Stimulated activated memory B cell treated with anti-CD40 and anti-IgM and Interleukin-4, amounts not matched to agents 10 μg/mL and 1 μg/mL and 100 μg/mL, for 72 hours (primary cell): ENCODE results near the gene MED15.
"Not testable (repeated sequence)": the region's sequence is repeated elsewhere in the genome, so short reads cannot be mapped to it uniquely, and the experiment has no call there.

Source experiments
- ATAC-seq: fragments of 150-1000 bp; cut with Tn5 transposase; 2 replicates; pipeline ENCODE4 v1.10.0; 2021
- H3K27ac Mint-ChIP-seq: one replicate; pipeline ENCODE4 v1.8.0; 2022; ENCODE audit warnings: mild to moderate bottlenecking, mixed read lengths
- H3K27me3 Mint-ChIP-seq: one replicate; pipeline ENCODE4 v1.8.0; 2022; ENCODE audit warnings: mixed read lengths
- H3K36me3 Mint-ChIP-seq: one replicate; pipeline ENCODE4 v1.8.0; 2022; ENCODE audit warnings: mixed read lengths
- H3K4me1 Mint-ChIP-seq: one replicate; pipeline ENCODE4 v1.8.0; 2022; ENCODE audit warnings: mixed read lengths
- H3K4me3 Mint-ChIP-seq: one replicate; pipeline ENCODE4 v1.8.0; 2022; ENCODE audit warnings: mild to moderate bottlenecking, moderate library complexity, mixed read lengths
- H3K9me3 Mint-ChIP-seq: one replicate; pipeline ENCODE4 v1.8.0; 2022; ENCODE audit warnings: mixed read lengths

Gene MED15

GRCh38 chr22:20530368-20531153, 23.2 kb downstream of the MED15 start:
- H3K9me3 Mint-ChIP-seq: no peaks in the 10 kb centered on the region
- H3K27me3 Mint-ChIP-seq: no peaks in the 10 kb centered on the region
- ATAC-seq: no peak
- no peak overlapping the region for H3K27ac Mint-ChIP-seq
- no peak overlapping the region for H3K4me3 Mint-ChIP-seq
- peaks cover 46% of the 10 kb centered on the region for H3K36me3 Mint-ChIP-seq
- peaks cover 59% of the 10 kb centered on the region for H3K4me1 Mint-ChIP-seq

GRCh38 chr22:20531154-20531403, 23.7 kb downstream of the MED15 start:
- H3K27me3 Mint-ChIP-seq: no peaks in the 10 kb centered on the region
- peaks cover 46% of the 10 kb centered on the region for H3K36me3 Mint-ChIP-seq
- no peak overlapping the region for H3K4me3 Mint-ChIP-seq
- no peak overlapping the region for H3K27ac Mint-ChIP-seq
- no peak for ATAC-seq
- peaks cover 59% of the 10 kb centered on the region for H3K4me1 Mint-ChIP-seq
- H3K9me3 Mint-ChIP-seq: no peaks in the 10 kb centered on the region

- H3K9me3 Mint-ChIP-seq: no peaks in the 10 kb centered on the region
- peaks cover 41% of the 10 kb centered on the region for H3K36me3 Mint-ChIP-seq
- peaks cover 53% of the 10 kb centered on the region for H3K4me1 Mint-ChIP-seq
- H3K4me3 Mint-ChIP-seq: no peak overlapping the region
- H3K27me3 Mint-ChIP-seq: no peaks in the 10 kb centered on the region
- no peak overlapping the region for H3K27ac Mint-ChIP-seq
- ATAC-seq: no peak
Measured at GRCh38 chr22:20531404-20532201, 24.2 kb downstream of the MED15 start.

GRCh38 chr22:20532256-20532993, 25.0 kb downstream of the MED15 start:
- ATAC-seq: no peak
- peaks cover 39% of the 10 kb centered on the region for H3K36me3 Mint-ChIP-seq
- no peak overlapping the region for H3K27ac Mint-ChIP-seq
- no peaks in the 10 kb centered on the region for H3K27me3 Mint-ChIP-seq
- no peak overlapping the region for H3K4me3 Mint-ChIP-seq
- H3K9me3 Mint-ChIP-seq: no peaks in the 10 kb centered on the region
- peaks cover 45% of the 10 kb centered on the region for H3K4me1 Mint-ChIP-seq

GRCh38 chr22:20533095-20533878, 25.9 kb downstream of the MED15 start:
- Mint-ChIP-seq H3K27me3 (no peaks in the 10 kb centered on the region), H3K27ac (no peak overlapping the region), H3K9me3 (no peaks in the 10 kb centered on the region), H3K36me3 (peaks cover 38% of the 10 kb centered on the region), H3K4me1 (peaks cover 39% of the 10 kb centered on the region), H3K4me3 (no peak overlapping the region)
- ATAC-seq: no peak

- ATAC-seq: no peak
- Mint-ChIP-seq H3K27me3 (no peaks in the 10 kb centered on the region), H3K9me3 (no peaks in the 10 kb centered on the region), H3K4me3 (no peak overlapping the region), H3K27ac (no peak overlapping the region), H3K4me1 (peaks cover 39% of the 10 kb centered on the region), H3K36me3 (peaks cover 44% of the 10 kb centered on the region)
Measured at GRCh38 chr22:20533879-20534265, 26.5 kb downstream of the MED15 start.

GRCh38 chr22:20536590-20537324, 29.3 kb downstream of the MED15 start:
- Mint-ChIP-seq H3K4me3 (no peak overlapping the region), H3K9me3 (no peaks in the 10 kb centered on the region), H3K27me3 (no peaks in the 10 kb centered on the region), H3K4me1 (peaks cover 24% of the 10 kb centered on the region), H3K27ac (no peak overlapping the region), H3K36me3 (peaks cover 38% of the 10 kb centered on the region)
- no peak for ATAC-seq

GRCh38 chr22:20537325-20537756, 29.9 kb downstream of the MED15 start:
- H3K27me3 Mint-ChIP-seq: no peaks in the 10 kb centered on the region
- H3K36me3 Mint-ChIP-seq: peaks cover 34% of the 10 kb centered on the region
- H3K27ac Mint-ChIP-seq: no peak overlapping the region

GRCh38 chr22:20537983-20538382, 30.6 kb downstream of the MED15 start:
- H3K27ac Mint-ChIP-seq: no peak overlapping the region
- no peaks in the 10 kb centered on the region for H3K9me3 Mint-ChIP-seq
- peaks cover 38% of the 10 kb centered on the region for H3K36me3 Mint-ChIP-seq
- no peak for ATAC-seq
- H3K4me3 Mint-ChIP-seq: no peak overlapping the region
- H3K27me3 Mint-ChIP-seq: no peaks in the 10 kb centered on the region
- H3K4me1 Mint-ChIP-seq: peaks cover 13% of the 10 kb centered on the region

More at GRCh38 chr22:20537325-20537756, 29.9 kb downstream of the MED15 start:
- Mint-ChIP-seq H3K4me1 (peaks cover 18% of the 10 kb centered on the region), H3K9me3 (no peaks in the 10 kb centered on the region), H3K4me3 (no peak overlapping the region)
- ATAC-seq: no peak

- H3K36me3 Mint-ChIP-seq: peaks cover 40% of the 10 kb centered on the region
- not testable (repeated sequence) for H3K9me3 Mint-ChIP-seq, H3K27ac Mint-ChIP-seq, H3K27me3 Mint-ChIP-seq, H3K4me1 Mint-ChIP-seq, ATAC-seq, H3K4me3 Mint-ChIP-seq
Measured at GRCh38 chr22:20538875-20539274, 31.5 kb downstream of the MED15 start.

- Mint-ChIP-seq H3K4me3 (no peak overlapping the region), H3K9me3 (no peaks in the 10 kb centered on the region), H3K4me1 (peaks cover 11% of the 10 kb centered on the region), H3K36me3 (peaks cover 36% of the 10 kb centered on the region), H3K27ac (no peak overlapping the region), H3K27me3 (no peaks in the 10 kb centered on the region)
- no peak for ATAC-seq
Measured at GRCh38 chr22:20542055-20542454, 34.6 kb downstream of the MED15 start.

GRCh38 chr22:20542736-20543135, 35.3 kb downstream of the MED15 start:
- Mint-ChIP-seq H3K27me3 (no peaks in the 10 kb centered on the region), H3K4me3 (no peak overlapping the region), H3K36me3 (peaks cover 32% of the 10 kb centered on the region), H3K27ac (no peak overlapping the region), H3K9me3 (no peaks in the 10 kb centered on the region), H3K4me1 (peaks cover 11% of the 10 kb centered on the region)
- no peak for ATAC-seq

GRCh38 chr22:20545318-20545634, 37.9 kb downstream of the MED15 start:
- Mint-ChIP-seq H3K4me1 (peaks cover 32% of the 10 kb centered on the region), H3K36me3 (peaks cover 14% of the 10 kb centered on the region)
- not testable (repeated sequence) for H3K9me3 Mint-ChIP-seq, H3K4me3 Mint-ChIP-seq, H3K27ac Mint-ChIP-seq, H3K27me3 Mint-ChIP-seq, ATAC-seq

- Mint-ChIP-seq H3K36me3 (peaks cover 14% of the 10 kb centered on the region), H3K4me3 (no peak overlapping the region), H3K27me3 (no peaks in the 10 kb centered on the region), H3K9me3 (no peaks in the 10 kb centered on the region), H3K4me1 (peaks cover 38% of the 10 kb centered on the region), H3K27ac (no peak overlapping the region)
- no peak for ATAC-seq
Measured at GRCh38 chr22:20545681-20546521, 38.5 kb downstream of the MED15 start.
